SK-N-MC (cell line): ENCODE measurements around the gene MYO18B.

Experiments used
- DNase-seq: peaks from one replicate; pipeline ENCODE4 v3.0.0-alpha.2; 2011; ENCODE audit warnings: low read depth, low spot score
- H3K27ac ChIP-seq: fragments of 200-600 bp; sonication (generic); 2 replicates; pipeline ENCODE4 v1.5.1; 2016; ENCODE audit warnings: mixed run types
- H3K36me3 ChIP-seq: fragments of 200-600 bp; sonication (generic); 2 replicates; pipeline ENCODE4 v1.6.1; 2017; ENCODE audit warnings: antibody characterized with exemption, low read length, mixed read lengths; ENCODE audit not compliant: insufficient read depth
- H3K4me3 ChIP-seq: fragments of 200-600 bp; sonication (generic); 2 replicates; pipeline ENCODE4 v1.5.1; 2016
- H3K9ac ChIP-seq: fragments of 200-600 bp; sonication (generic); 2 replicates; pipeline ENCODE4 v1.8.0; 2017; ENCODE audit warnings: mixed run types, mixed read lengths; ENCODE audit not compliant: insufficient read length
- H3K9me3 ChIP-seq: fragments of 200-600 bp; sonication (generic); 2 replicates; pipeline ENCODE4 v1.6.1; 2017; ENCODE audit warnings: low read depth, mild to moderate bottlenecking, antibody characterized with exemption, low read length, moderate library complexity, mixed read lengths
- EZH2 ChIP-seq: fragments of 200-600 bp; sonication (generic); IDR thresholded peaks from one replicate; pipeline ENCODE4 v1.6.1; 2017; ENCODE audit warnings: antibody characterized with exemption
- FOXP2 ChIP-seq: optimal IDR thresholded peaks from 2 replicates; pipeline ENCODE3; 2011; ENCODE audit warnings: mild to moderate bottlenecking, moderate library complexity; ENCODE audit not compliant: insufficient read depth; ENCODE audit errors: extremely low read length, control extremely low read depth
- POLR2AphosphoS5 ChIP-seq: IDR thresholded peaks from 2 replicates; pipeline ENCODE4 v1.6.1; 2012; ENCODE audit warnings: mild to moderate bottlenecking, low read depth, low read length, borderline replicate concordance

The MYO18B gene

DNA sequence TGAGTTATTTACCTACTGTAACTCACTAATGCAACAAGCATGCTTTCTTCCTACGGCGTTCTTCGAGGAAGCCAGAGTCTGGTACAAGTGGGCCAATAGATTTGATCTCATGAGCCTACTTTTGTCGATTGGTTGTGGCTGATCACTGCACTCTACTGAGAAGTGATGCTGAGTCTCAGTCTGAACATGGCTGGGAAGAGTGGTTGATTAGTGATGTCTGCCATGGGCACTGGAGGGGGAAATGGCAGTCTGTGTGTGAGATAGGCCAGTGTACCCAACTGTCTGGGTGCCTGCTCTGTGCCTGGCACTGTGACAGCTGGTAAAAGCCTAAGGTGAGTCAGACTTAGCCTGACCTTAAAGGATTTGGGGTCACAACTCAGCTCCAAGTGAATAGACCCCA lies 28.3 kb downstream of the MYO18B start:
- Histone ChIP-seq H3K36me3 (no peaks in the 10 kb centered on the region), H3K9ac (no peak overlapping the region), H3K9me3 (no peaks in the 10 kb centered on the region), H3K4me3 (no peak overlapping the region), H3K27ac (no peak overlapping the region)
- DNase-seq, result no peak
- TF ChIP-seq EZH2, result no peak
- no peak for TF ChIP-seq POLR2AphosphoS5
- TF ChIP-seq FOXP2, result no peak

DNA sequence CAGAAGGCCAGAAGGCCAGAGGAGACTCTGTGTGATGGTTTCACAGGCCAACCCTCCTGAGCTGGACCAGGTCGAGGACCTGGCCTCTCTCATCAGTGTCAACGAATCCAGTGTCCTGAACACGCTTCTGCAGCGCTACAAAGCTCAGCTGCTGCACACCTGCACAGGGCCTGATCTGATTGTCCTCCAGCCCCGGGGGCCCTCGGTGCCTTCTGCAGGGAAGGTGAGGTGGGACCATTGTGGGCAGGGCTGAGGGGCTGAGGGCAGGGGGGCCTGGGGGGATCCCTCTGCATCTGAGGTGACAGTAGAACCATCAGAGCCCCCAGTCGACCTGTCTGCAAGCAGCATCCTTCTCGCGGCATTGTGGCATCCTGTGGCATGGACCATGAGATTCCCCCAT lies 30.3 kb downstream of the MYO18B start:
- TF ChIP-seq EZH2 (no peak), FOXP2 (no peak), POLR2AphosphoS5 (no peak)

DNA sequence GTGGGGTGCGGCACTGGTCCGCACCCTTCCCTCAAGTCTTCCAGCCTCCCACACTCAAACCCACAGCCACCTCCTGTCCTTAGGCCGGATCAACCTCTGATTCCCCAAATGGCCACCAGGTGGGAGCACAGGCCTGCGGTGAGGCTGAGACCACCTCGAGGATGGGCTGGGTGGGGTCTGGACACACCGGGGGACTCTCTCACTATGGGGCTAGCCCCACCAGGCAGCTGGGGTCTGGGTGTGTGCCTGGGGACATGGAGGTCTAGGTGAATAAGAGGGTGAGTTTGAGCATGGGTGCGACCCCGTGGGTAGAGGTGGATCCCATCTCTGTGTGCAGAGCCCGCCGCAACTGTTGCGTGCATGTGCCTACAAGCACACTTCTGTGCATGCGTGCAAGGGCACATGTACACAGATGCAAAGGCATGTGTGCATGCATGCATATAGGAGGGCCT lies 32.6 kb downstream of the MYO18B start:
- no peak for TF ChIP-seq POLR2AphosphoS5
- no peak for TF ChIP-seq EZH2
- TF ChIP-seq FOXP2, result no peak
- no peak for DNase-seq

More for the DNA sequence above, 30.3 kb downstream of the MYO18B start:
- no peak overlapping the region for H3K9ac ChIP-seq
- H3K9me3 ChIP-seq, result no peaks in the 10 kb centered on the region
- H3K36me3 ChIP-seq, result no peaks in the 10 kb centered on the region
- no peak for DNase-seq
- no peak overlapping the region for H3K4me3 ChIP-seq
- H3K27ac ChIP-seq, result no peak overlapping the region

DNA sequence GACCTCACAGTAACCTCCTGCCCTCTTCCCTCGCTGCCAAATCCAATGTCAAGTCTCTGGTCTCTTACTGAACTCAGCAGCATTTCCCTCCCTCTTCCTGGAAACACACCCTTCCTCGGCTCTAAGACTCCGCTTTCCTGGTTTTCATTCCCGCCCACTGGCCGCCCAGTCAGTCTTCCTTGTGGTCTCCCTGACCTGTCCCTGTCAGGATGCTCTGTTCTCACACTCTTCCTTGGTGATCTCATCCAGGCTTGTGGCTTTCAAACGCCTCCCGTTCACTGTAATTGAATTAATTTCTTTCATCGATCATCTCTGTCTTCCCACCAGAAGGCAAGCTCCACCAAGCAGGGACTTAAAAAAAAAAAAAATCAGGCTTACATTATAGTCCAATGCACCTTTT lies 33.5 kb downstream of the MYO18B start:
- H3K27ac ChIP-seq, result no peak overlapping the region
- no peak overlapping the region for H3K9ac ChIP-seq
- no peaks in the 10 kb centered on the region for H3K36me3 ChIP-seq
- no peaks in the 10 kb centered on the region for H3K9me3 ChIP-seq
- H3K4me3 ChIP-seq, result no peak overlapping the region
- TF ChIP-seq EZH2 (no peak), POLR2AphosphoS5 (no peak), FOXP2 (no peak)
- no peak for DNase-seq

More for the DNA sequence above, 32.6 kb downstream of the MYO18B start:
- no peak overlapping the region for H3K9ac ChIP-seq
- no peak overlapping the region for H3K27ac ChIP-seq
- no peaks in the 10 kb centered on the region for H3K36me3 ChIP-seq
- H3K9me3 ChIP-seq, result no peaks in the 10 kb centered on the region
- no peak overlapping the region for H3K4me3 ChIP-seq

DNA sequence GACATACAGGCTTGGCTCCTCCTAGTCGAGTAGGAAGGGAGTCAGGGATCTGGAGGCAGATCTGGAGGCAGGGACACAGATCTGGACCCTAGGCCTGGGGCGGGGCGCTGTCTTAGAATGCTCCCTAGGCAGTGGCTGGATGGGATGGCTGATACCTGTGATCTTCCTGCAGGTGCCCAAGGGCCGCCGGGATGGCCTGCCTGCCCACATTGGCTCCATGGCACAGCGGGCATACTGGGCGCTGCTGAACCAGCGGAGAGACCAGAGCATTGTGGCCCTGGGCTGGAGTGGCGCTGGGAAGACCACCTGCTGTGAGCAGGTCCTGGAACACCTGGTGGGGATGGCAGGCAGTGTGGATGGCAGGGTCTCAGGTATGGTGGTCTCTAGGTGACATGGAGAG lies 35.4 kb downstream of the MYO18B start:
- no peaks in the 10 kb centered on the region for H3K36me3 ChIP-seq
- no peak overlapping the region for H3K27ac ChIP-seq
- H3K4me3 ChIP-seq, result no peak overlapping the region
- no peak overlapping the region for H3K9ac ChIP-seq
- no peaks in the 10 kb centered on the region for H3K9me3 ChIP-seq
- no peak for TF ChIP-seq EZH2
- TF ChIP-seq POLR2AphosphoS5, result no peak
- no peak for TF ChIP-seq FOXP2
- no peak for DNase-seq

DNA sequence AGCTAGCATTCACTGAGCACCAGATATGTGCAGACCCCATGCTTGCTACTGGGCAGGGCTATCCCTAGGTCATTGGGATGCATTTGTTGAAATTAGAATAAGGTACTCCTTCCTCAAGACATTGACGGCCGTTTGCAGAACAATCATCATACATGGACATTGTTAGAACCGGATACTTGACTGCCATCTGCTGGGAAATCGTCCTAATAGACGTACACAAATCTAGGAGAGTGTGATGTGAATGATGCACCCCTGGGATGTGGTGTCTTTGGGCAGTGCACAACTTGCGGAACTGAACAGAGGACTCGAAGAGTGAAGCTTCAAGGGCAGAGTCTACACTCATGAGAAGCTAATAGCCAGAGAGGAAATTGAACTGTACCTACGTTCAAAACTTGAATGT lies 35.9 kb downstream of the MYO18B start:
- Histone ChIP-seq H3K4me3 (no peak overlapping the region), H3K9ac (no peak overlapping the region), H3K27ac (no peak overlapping the region), H3K36me3 (no peaks in the 10 kb centered on the region), H3K9me3 (no peaks in the 10 kb centered on the region)
- no peak for TF ChIP-seq POLR2AphosphoS5
- no peak for TF ChIP-seq FOXP2
- no peak for TF ChIP-seq EZH2
- no peak for DNase-seq

DNA sequence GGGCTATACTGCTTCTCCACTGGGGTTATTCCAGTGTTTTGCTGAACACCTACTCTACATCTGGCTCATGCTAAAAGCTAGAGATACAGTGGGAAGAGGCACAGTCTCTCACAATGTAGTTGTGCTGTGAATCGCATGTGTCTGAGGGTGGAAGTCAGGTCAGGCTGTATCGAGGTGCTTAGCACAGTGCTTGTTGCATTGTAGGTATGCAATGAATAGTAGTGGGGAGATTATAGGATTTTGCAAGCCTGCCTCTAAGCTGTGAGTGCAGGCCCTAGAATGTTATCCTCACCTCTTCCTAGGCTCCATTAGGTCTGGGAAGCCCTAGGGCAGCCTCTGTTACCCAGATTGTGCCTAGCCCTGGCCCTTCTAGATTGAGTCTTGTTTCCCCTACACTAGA lies 37.4 kb downstream of the MYO18B start:
- TF ChIP-seq POLR2AphosphoS5 (no peak), EZH2 (no peak), FOXP2 (no peak)
- Histone ChIP-seq H3K9ac (no peak overlapping the region), H3K27ac (no peak overlapping the region), H3K36me3 (no peaks in the 10 kb centered on the region), H3K9me3 (no peaks in the 10 kb centered on the region), H3K4me3 (no peak overlapping the region)
- no peak for DNase-seq

DNA sequence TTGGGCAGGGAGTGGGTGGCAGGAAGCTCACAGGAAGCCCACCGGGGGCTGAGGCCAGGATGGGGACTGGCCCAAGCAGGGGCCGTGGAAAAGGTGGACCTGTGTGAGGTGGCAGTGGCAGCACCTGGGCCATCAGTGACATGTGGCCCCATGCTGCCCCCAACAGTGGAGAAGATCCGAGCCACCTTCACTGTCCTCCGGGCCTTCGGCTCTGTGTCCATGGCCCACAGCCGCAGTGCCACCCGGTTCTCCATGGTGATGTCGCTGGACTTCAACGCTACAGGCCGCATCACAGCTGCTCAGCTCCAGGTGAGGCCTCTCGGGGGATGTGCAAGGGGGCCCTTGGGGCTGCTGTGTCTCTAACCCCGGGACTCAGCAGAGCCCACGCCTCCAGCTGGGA lies 37.9 kb downstream of the MYO18B start:
- Histone ChIP-seq H3K9ac (no peak overlapping the region), H3K36me3 (no peaks in the 10 kb centered on the region), H3K9me3 (no peaks in the 10 kb centered on the region), H3K4me3 (no peak overlapping the region), H3K27ac (no peak overlapping the region)
- TF ChIP-seq FOXP2 (no peak), POLR2AphosphoS5 (no peak), EZH2 (no peak)
- DNase-seq, result no peak

DNA sequence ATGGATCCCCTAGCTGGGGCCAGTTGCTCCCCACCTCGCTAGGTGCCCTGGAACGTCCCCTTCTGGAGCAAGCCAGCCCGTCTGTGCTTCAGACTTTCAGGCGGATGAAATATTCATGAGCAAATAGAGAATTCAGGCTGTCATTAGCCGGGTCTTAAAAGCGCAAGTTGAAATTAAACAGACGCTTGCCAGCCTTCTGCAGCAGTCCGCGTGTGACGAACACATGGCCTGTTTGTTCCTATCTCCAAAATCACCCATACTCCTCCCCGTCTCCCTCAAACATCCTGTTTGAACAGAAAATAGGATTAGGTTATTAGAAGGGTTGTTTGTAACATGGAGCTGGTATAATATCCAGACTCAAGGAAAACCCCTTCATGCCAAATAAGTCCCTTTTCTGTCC lies 38.7 kb downstream of the MYO18B start:
- H3K9ac ChIP-seq, result no peak overlapping the region
- H3K4me3 ChIP-seq, result no peak overlapping the region
- H3K27ac ChIP-seq, result no peak overlapping the region
- no peaks in the 10 kb centered on the region for H3K36me3 ChIP-seq
- no peak for DNase-seq
- H3K9me3 ChIP-seq, result no peaks in the 10 kb centered on the region
- TF ChIP-seq FOXP2 (no peak), POLR2AphosphoS5 (no peak), EZH2 (no peak)
